Neural cell (in vitro differentiated cells): ENCODE data around the gene CDK5RAP2. TPM values are rescaled to one million over a fixed set of nuclear protein-coding genes. Genes with fewer than 3 reads are reported as not detected.

ENCODE experiments used
- H2AFZ ChIP-seq: fragments of 200-600, 300-800 bp; sonication (generic), shearing (Covaris generic); 2 replicates; pipeline ENCODE4 v1.6.0; 2014; ENCODE audit warnings: low read depth, mild to moderate bottlenecking, antibody characterized with exemption, low read length, moderate library complexity
- H3F3A ChIP-seq: fragments of 200-600 bp; shearing (Covaris generic); 2 replicates; pipeline ENCODE4 v1.6.1; 2016; ENCODE audit warnings: mild to moderate bottlenecking, moderate library complexity, mixed read lengths, antibody characterized with exemption, low read length; ENCODE audit not compliant: insufficient read depth, poor library complexity, severe bottlenecking
- H3K27ac ChIP-seq: fragments of 200-600, 300-800 bp; sonication (generic), shearing (Covaris generic); 2 replicates; pipeline ENCODE4 v1.5.1; 2014; ENCODE audit warnings: mild to moderate bottlenecking, low read length, moderate library complexity
- H3K27me3 ChIP-seq: fragments of 300-800, 200-600 bp; sonication (generic), shearing (Covaris generic); 2 replicates; pipeline ENCODE4 v1.6.0; 2014; ENCODE audit warnings: mild to moderate bottlenecking, low read depth, low read length, moderate library complexity; ENCODE audit not compliant: insufficient read depth
- H3K36me3 ChIP-seq: fragments of 300-800, 200-600 bp; sonication (generic), shearing (Covaris generic); 2 replicates; pipeline ENCODE4 v1.5.1; 2014; ENCODE audit warnings: mild to moderate bottlenecking, antibody characterized with exemption, low read length, moderate library complexity; ENCODE audit not compliant: insufficient read depth
- H3K4me2 ChIP-seq: fragments of 300-800, 200-600 bp; sonication (generic), shearing (Covaris generic); 2 replicates; pipeline ENCODE4 v1.6.0; 2014; ENCODE audit warnings: mild to moderate bottlenecking, low read length
- H3K4me3 ChIP-seq: fragments of 300-800, 200-600 bp; sonication (generic), shearing (Covaris generic); 2 replicates; pipeline ENCODE4 v1.5.1; 2014; ENCODE audit warnings: mild to moderate bottlenecking, low read length, moderate library complexity
- H3K79me2 ChIP-seq: fragments of 200-600 bp; shearing (Covaris generic); replicated peaks from 2 replicates; pipeline ENCODE4 v1.6.0; 2014; ENCODE audit warnings: mild to moderate bottlenecking, low read length, moderate library complexity; ENCODE audit not compliant: insufficient read depth
- H3K9ac ChIP-seq: fragments of 300-800, 200-600 bp; sonication (generic), shearing (Covaris generic); 2 replicates; pipeline ENCODE4 v1.6.1; 2016; ENCODE audit warnings: mild to moderate bottlenecking, low read length, mixed read lengths
- H3K9me2 ChIP-seq: fragments of 200-600 bp; shearing (Covaris generic); 2 replicates; pipeline ENCODE4 v1.6.1; 2016; ENCODE audit warnings: mild to moderate bottlenecking, low read length, mixed read lengths; ENCODE audit not compliant: insufficient read depth
- H3K9me3 ChIP-seq: fragments of 200-600, 300-800 bp; sonication (generic), shearing (Covaris generic); 2 replicates; pipeline ENCODE4 v1.6.1; 2016; ENCODE audit warnings: mild to moderate bottlenecking, mixed run types, low read length, moderate library complexity, mixed read lengths
- H4K20me1 ChIP-seq: fragments of 200-600 bp; shearing (Covaris generic); 2 replicates; pipeline ENCODE4 v1.6.1; 2016; ENCODE audit warnings: mild to moderate bottlenecking, mixed run types; ENCODE audit not compliant: insufficient read depth
- CTCF ChIP-seq: fragments of 450-650 bp; IDR thresholded peaks from 2 replicates; pipeline ENCODE4 v1.5.1; 2014; ENCODE audit warnings: antibody characterized with exemption, mild to moderate bottlenecking, moderate library complexity; ENCODE audit not compliant: poor library complexity, severe bottlenecking
- EP300 ChIP-seq: fragments of 450-650 bp; conservative IDR thresholded peaks from 2 replicates; pipeline ENCODE4 v1.6.1; 2014; ENCODE audit warnings: antibody characterized with exemption, mild to moderate bottlenecking, moderate library complexity; ENCODE audit not compliant: poor library complexity, severe bottlenecking
- EZH2 ChIP-seq: fragments of 200-600, 300-800 bp; shearing (Covaris generic), sonication (generic); IDR thresholded peaks from 2 replicates; pipeline ENCODE4 v1.6.1; 2014; ENCODE audit warnings: antibody characterized with exemption, low read length, borderline replicate concordance, mild to moderate bottlenecking; ENCODE audit not compliant: insufficient read depth, poor library complexity, severe bottlenecking
- MXI1 ChIP-seq: fragments of 450-650 bp; conservative IDR thresholded peaks from 2 replicates; pipeline ENCODE4 v1.6.1; 2014; ENCODE audit warnings: antibody characterized with exemption, mild to moderate bottlenecking; ENCODE audit not compliant: poor library complexity, severe bottlenecking
- POLR2AphosphoS5 ChIP-seq: IDR thresholded peaks from 2 replicates; pipeline ENCODE4 v1.6.1; 2012
- RAD21 ChIP-seq: fragments of 450-650 bp; conservative IDR thresholded peaks from 2 replicates; pipeline ENCODE4 v1.6.1; 2014; ENCODE audit warnings: antibody characterized with exemption, mild to moderate bottlenecking, moderate library complexity
- REST ChIP-seq: IDR thresholded peaks from 2 replicates; pipeline ENCODE4 v1.6.1; 2012; ENCODE audit warnings: borderline replicate concordance
- SMC3 ChIP-seq: fragments of 450-650 bp; conservative IDR thresholded peaks from 2 replicates; pipeline ENCODE4 v1.6.1; 2014; ENCODE audit warnings: antibody characterized with exemption, mild to moderate bottlenecking, moderate library complexity; ENCODE audit not compliant: poor library complexity
- TAF1 ChIP-seq: IDR thresholded peaks from 2 replicates; pipeline ENCODE4 v1.6.1; 2012; ENCODE audit warnings: low read depth
- polyA plus RNA-seq: library from polyadenylated mRNA; depleted of rRNA; stranded (reverse); fragments of >200 nt; gene quantifications from 2 replicates; pipeline ENCODE4 v1.2.3, GENCODE V29; 2014

Gene CDK5RAP2
- polyA plus RNA-seq, 1 donor from 2014 or later, result 43.3 TPM

DNA sequence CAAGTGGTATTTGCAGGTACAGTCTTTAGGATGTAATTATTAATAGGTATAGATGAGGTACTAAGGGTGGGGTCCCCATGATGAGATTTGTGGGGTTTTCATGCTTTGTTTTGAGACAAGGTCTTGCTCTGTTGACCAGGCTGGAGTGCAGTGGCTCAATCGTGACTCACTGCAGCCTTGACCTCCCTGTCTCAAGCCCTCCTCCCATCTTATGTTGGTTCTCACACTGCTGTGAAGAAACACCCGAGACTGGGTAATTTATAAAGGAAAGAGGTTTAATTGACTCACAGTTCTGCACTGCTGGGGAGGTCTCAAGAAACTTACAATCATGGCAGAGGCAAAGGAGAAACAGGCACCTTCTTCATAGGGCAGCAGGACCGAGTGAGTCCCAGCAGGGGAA lies 217.5 kb downstream of the CDK5RAP2 start:
- H3K4me3 ChIP-seq, result no peak overlapping the region
- H3K4me2 ChIP-seq, result no peak overlapping the region
- H3F3A ChIP-seq, result no peaks in the 10 kb centered on the region
- no peaks in the 10 kb centered on the region for H3K36me3 ChIP-seq
- H3K27ac ChIP-seq, result no peak overlapping the region
- H4K20me1 ChIP-seq, result no peaks in the 10 kb centered on the region
- no peak for TF ChIP-seq EZH2
- H3K9me3 ChIP-seq, result no peaks in the 10 kb centered on the region
- no peaks in the 10 kb centered on the region for H3K9me2 ChIP-seq
- H3K9ac ChIP-seq, result no peak overlapping the region
- H2AFZ ChIP-seq, result no peak overlapping the region
- H3K79me2 ChIP-seq, result no peaks in the 10 kb centered on the region
- H3K27me3 ChIP-seq, result no peaks in the 10 kb centered on the region

GRCh38 chr9:120361551-120361950 lies 218.4 kb downstream of the CDK5RAP2 start:
- no peak overlapping the region for H3K9ac ChIP-seq
- H3K36me3 ChIP-seq, result no peaks in the 10 kb centered on the region
- no peak overlapping the region for H3K4me2 ChIP-seq
- no peaks in the 10 kb centered on the region for H3K9me2 ChIP-seq
- no peaks in the 10 kb centered on the region for H3K9me3 ChIP-seq
- no peak overlapping the region for H3K27ac ChIP-seq
- no peaks in the 10 kb centered on the region for H3F3A ChIP-seq
- TF ChIP-seq SMC3 (no peak), RAD21 (no peak), POLR2AphosphoS5 (no peak), EP300 (no peak), REST (no peak), EZH2 (no peak), TAF1 (no peak), MXI1 (no peak), CTCF (no peak)
- H2AFZ ChIP-seq, result no peak overlapping the region
- H3K4me3 ChIP-seq, result no peak overlapping the region
- no peaks in the 10 kb centered on the region for H3K79me2 ChIP-seq
- no peaks in the 10 kb centered on the region for H4K20me1 ChIP-seq
- no peaks in the 10 kb centered on the region for H3K27me3 ChIP-seq

DNA sequence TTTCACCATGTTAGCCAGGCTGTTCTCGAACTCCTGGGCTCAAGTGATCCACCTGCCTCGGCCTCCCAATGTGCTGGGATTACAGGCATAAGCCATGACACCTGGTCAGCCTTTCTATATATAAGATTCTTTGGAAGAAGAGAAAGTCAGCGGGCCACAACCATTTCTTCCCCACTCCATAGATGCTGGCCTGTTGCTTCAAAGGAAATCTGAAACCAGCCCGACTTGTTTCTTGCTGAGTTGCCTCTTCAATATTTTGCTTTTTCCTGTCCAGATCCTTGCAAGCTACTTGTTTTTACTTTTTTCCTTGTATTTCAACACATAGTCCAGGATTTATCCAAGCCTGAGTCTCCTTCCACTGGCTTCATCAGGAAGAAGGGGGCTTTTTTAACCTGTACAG lies 219.5 kb downstream of the CDK5RAP2 start:
- no peaks in the 10 kb centered on the region for H3K79me2 ChIP-seq
- no peaks in the 10 kb centered on the region for H4K20me1 ChIP-seq
- no peaks in the 10 kb centered on the region for H3K27me3 ChIP-seq
- H3K27ac ChIP-seq, result no peak overlapping the region
- no peaks in the 10 kb centered on the region for H3K9me2 ChIP-seq
- H2AFZ ChIP-seq, result no peak overlapping the region
- H3K4me3 ChIP-seq, result no peak overlapping the region
- no peak overlapping the region for H3K9ac ChIP-seq
- TF ChIP-seq REST, result no peak
- no peak for TF ChIP-seq CTCF
- no peak for TF ChIP-seq MXI1
- no peak for TF ChIP-seq TAF1
- TF ChIP-seq EZH2, result no peak
- H3K4me2 ChIP-seq, result no peak overlapping the region
- H3K36me3 ChIP-seq, result no peaks in the 10 kb centered on the region
- no peaks in the 10 kb centered on the region for H3K9me3 ChIP-seq
- H3F3A ChIP-seq, result no peaks in the 10 kb centered on the region
